HPDE6-E6E7 (cell line): ENCODE results near the gene TIMM17A.
"Not testable (repeated sequence)": the region's sequence is repeated elsewhere in the genome, so short reads cannot be mapped to it uniquely, and the experiment has no call there.

ENCODE experiments used
- DNase-seq: peaks from one replicate; pipeline ENCODE4 v3.0.0; 2011; ENCODE audit warnings: missing footprints; ENCODE audit errors: extremely low spot score

Gene TIMM17A

GRCh38 chr1:201940316-201940715, 15.0 kb upstream of the TIMM17A start:
- not testable (repeated sequence) for DNase-seq

GRCh38 chr1:201941420-201942128, 13.7 kb upstream of the TIMM17A start:
- DNase-seq, result no peak

- DNase-seq, result no peak
Observed at GRCh38 chr1:201942129-201942495, 13.2 kb upstream of the TIMM17A start.

GRCh38 chr1:201944002-201944401, 11.3 kb upstream of the TIMM17A start:
- no peak for DNase-seq

GRCh38 chr1:201944639-201945038, 10.7 kb upstream of the TIMM17A start:
- DNase-seq, result no peak

- DNase-seq, result no peak
Observed at GRCh38 chr1:201945157-201945556, 10.1 kb upstream of the TIMM17A start.

- no peak for DNase-seq
Observed at GRCh38 chr1:201945863-201946223, 9.5 kb upstream of the TIMM17A start.

GRCh38 chr1:201946224-201946908, 8.9 kb upstream of the TIMM17A start, which contains the start of gene LMOD1:
LMOD1 (minus strand) TSS chr1:201946548; CDS start chr1:201946340, 208 bp downstream.
- no peak for DNase-seq

GRCh38 chr1:201947697-201948008, 7.7 kb upstream of the TIMM17A start:
- DNase-seq, result no peak

GRCh38 chr1:201949491-201949890, 5.8 kb upstream of the TIMM17A start:
- DNase-seq, result no peak

GRCh38 chr1:201954263-201955008, 867 bp upstream of the TIMM17A start:
- DNase-seq, result no peak

GRCh38 chr1:201955729-201956143, 433 bp downstream of the TIMM17A start:
- no peak for DNase-seq

- DNase-seq, result no peak
Observed at GRCh38 chr1:201958348-201958747, 3.0 kb downstream of the TIMM17A start.

GRCh38 chr1:201962382-201962781, 7.1 kb downstream of the TIMM17A start:
- DNase-seq, result not testable (repeated sequence)

- DNase-seq, result no peak
Observed at GRCh38 chr1:201964261-201964660, 9.0 kb downstream of the TIMM17A start.

GRCh38 chr1:201966171-201966570, 10.9 kb downstream of the TIMM17A start:
- DNase-seq, result no peak

- no peak for DNase-seq
Observed at GRCh38 chr1:201968202-201968925, 13.1 kb downstream of the TIMM17A start.

- no peak for DNase-seq
Observed at GRCh38 chr1:201970334-201971159, 15.2 kb downstream of the TIMM17A start.

- no peak for DNase-seq
Observed at GRCh38 chr1:201982082-201982622, 26.8 kb downstream of the TIMM17A start.

GRCh38 chr1:201982623-201983379, 27.5 kb downstream of the TIMM17A start, which contains the start of gene RNPEP:
RNPEP (plus strand) TSS chr1:201982648; CDS start chr1:201982667, 19 bp downstream.
- DNase-seq, result peak; percentile 77
